ENCODE measurements around the gene NACAD. TPM values are rescaled to one million over a fixed set of nuclear protein-coding genes. Genes with fewer than 3 reads are reported as not detected.

NACAD gene
- total RNA-seq, 1 donor from 2014 or later, result 21.9 TPM

- H3K36me3 Mint-ChIP-seq (ENCODE audit: low read depth), result peaks cover 17% of the 10 kb centered on the region
- H3K27me3 Mint-ChIP-seq (ENCODE audit: low read depth), result no peaks in the 10 kb centered on the region
- TF ChIP-seq, protein P1, sequence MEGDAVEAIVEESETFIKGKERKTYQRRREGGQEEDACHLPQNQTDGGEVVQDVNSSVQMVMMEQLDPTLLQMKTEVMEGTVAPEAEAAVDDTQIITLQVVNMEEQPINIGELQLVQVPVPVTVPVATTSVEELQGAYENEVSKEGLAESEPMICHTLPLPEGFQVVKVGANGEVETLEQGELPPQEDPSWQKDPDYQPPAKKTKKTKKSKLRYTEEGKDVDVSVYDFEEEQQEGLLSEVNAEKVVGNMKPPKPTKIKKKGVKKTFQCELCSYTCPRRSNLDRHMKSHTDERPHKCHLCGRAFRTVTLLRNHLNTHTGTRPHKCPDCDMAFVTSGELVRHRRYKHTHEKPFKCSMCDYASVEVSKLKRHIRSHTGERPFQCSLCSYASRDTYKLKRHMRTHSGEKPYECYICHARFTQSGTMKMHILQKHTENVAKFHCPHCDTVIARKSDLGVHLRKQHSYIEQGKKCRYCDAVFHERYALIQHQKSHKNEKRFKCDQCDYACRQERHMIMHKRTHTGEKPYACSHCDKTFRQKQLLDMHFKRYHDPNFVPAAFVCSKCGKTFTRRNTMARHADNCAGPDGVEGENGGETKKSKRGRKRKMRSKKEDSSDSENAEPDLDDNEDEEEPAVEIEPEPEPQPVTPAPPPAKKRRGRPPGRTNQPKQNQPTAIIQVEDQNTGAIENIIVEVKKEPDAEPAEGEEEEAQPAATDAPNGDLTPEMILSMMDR (IDR thresholded peaks at IDR 0.05), result no peak
- no peak overlapping the region for H3K4me3 Mint-ChIP-seq (ENCODE audit: unreplicated experiment)
- no peak overlapping the region for H3K27ac Mint-ChIP-seq (ENCODE audit: unreplicated experiment)
- H3K9me3 Mint-ChIP-seq (ENCODE audit: low read depth), result peaks cover 3% of the 10 kb centered on the region
- DNase-seq (ENCODE audit: low spot score), result no peak
- no peaks in the 10 kb centered on the region for H3K4me1 Mint-ChIP-seq (ENCODE audit: low read depth)
Observed at GRCh38 chr7:45098983-45099839, 10.4 kb upstream of the NACAD start.

DNA sequence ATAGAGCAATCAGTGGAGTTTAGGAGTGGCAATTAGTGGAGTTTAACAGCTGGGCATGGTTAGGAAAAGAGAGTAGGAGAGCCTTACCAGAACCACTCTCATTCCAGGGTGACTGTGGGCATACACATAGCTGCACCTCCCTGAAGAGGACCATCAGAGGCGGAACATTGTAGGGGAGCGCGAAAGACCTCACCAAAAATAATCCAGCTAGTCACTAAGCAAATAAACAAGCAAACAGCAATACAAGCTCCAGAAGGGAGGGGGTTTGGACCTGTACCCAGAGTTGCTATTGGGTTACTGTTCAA, 4.1 kb upstream of the NACAD start:
- H3K27me3 Mint-ChIP-seq (ENCODE audit: low read depth), result no peaks in the 10 kb centered on the region

GRCh38 chr7:45092100-45092930, 3.5 kb upstream of the NACAD start:
- H3K9me3 Mint-ChIP-seq (ENCODE audit: low read depth), result peaks cover 6% of the 10 kb centered on the region
- no peak overlapping the region for H3K4me3 Mint-ChIP-seq (ENCODE audit: unreplicated experiment)
- peaks cover 2% of the 10 kb centered on the region for H3K36me3 Mint-ChIP-seq (ENCODE audit: low read depth)
- no peak overlapping the region for H3K27ac Mint-ChIP-seq (ENCODE audit: unreplicated experiment)
- TF ChIP-seq, protein P1 (IDR thresholded peaks at IDR 0.05), result no peak
- DNase-seq (ENCODE audit: low spot score), result no peak
- H3K27me3 Mint-ChIP-seq (ENCODE audit: low read depth), result no peaks in the 10 kb centered on the region
- H3K4me1 Mint-ChIP-seq (ENCODE audit: low read depth), result peaks cover 5% of the 10 kb centered on the region

More for the DNA sequence above, 4.1 kb upstream of the NACAD start:
- H3K36me3 Mint-ChIP-seq (ENCODE audit: low read depth), result peaks cover 2% of the 10 kb centered on the region
- peaks cover 5% of the 10 kb centered on the region for H3K4me1 Mint-ChIP-seq (ENCODE audit: low read depth)
- H3K4me3 Mint-ChIP-seq (ENCODE audit: unreplicated experiment), result no peak overlapping the region
- peaks cover 6% of the 10 kb centered on the region for H3K9me3 Mint-ChIP-seq (ENCODE audit: low read depth)
- H3K27ac Mint-ChIP-seq (ENCODE audit: unreplicated experiment), result no peak overlapping the region
- no peak for DNase-seq (ENCODE audit: low spot score)
- TF ChIP-seq, protein P1 (IDR thresholded peaks at IDR 0.05), result no peak

- Mint-ChIP-seq H3K4me1 (ENCODE audit: low read depth) (peaks cover 5% of the 10 kb centered on the region), H3K36me3 (ENCODE audit: low read depth) (peaks cover 2% of the 10 kb centered on the region), H3K4me3 (ENCODE audit: unreplicated experiment) (peak overlapping the region; percentile 80), H3K9me3 (ENCODE audit: low read depth) (peaks cover 3% of the 10 kb centered on the region), H3K27ac (ENCODE audit: unreplicated experiment) (no peak overlapping the region), H3K27me3 (ENCODE audit: low read depth) (no peaks in the 10 kb centered on the region)
- DNase-seq (ENCODE audit: low spot score), result peak; percentile 84
- TF ChIP-seq, protein P1 (IDR thresholded peaks at IDR 0.05), result no peak
Observed at GRCh38 chr7:45089341-45089891, 647 bp upstream of the NACAD start.

DNA sequence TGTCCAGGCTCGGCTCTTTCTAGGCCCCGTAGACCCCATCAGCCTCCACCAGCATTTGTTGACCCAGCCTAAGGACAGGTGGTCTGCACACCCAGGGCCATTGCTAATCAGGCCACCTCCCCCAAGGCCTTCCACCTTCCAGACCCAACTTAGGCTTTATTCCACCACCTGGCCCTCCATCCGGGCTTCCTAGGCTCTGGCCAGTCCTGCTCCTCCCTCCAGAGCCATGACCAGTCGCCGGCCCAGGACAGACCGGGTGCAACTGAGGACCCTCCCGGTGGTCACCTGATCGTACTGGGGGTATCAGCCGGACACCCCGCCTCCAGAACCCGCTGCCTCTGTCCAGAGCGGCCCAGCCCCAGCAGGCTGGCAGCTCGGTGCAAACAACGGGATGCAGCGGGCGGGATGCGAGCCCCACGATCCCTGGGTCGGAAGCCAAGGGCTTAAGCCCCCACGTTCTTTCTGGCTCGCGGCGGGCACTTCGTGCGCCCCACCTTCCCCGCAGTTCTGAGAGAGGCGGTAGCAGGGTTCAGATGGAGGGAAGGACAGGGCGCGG, 545 bp downstream of the NACAD start:
- Mint-ChIP-seq H3K9me3 (ENCODE audit: low read depth) (no peaks in the 10 kb centered on the region), H3K36me3 (ENCODE audit: low read depth) (no peaks in the 10 kb centered on the region), H3K27me3 (ENCODE audit: low read depth) (no peaks in the 10 kb centered on the region), H3K27ac (ENCODE audit: unreplicated experiment) (no peak overlapping the region), H3K4me3 (ENCODE audit: unreplicated experiment) (peak overlapping the region; percentile 72), H3K4me1 (ENCODE audit: low read depth) (peaks cover 5% of the 10 kb centered on the region)
- peak; percentile 78 for DNase-seq (ENCODE audit: low spot score)
- TF ChIP-seq, protein P1 (IDR thresholded peaks at IDR 0.05), result no peak

Data from chondrocyte (in vitro differentiated cells).